GM10266 (cell line): ENCODE results near the gene MDC1.
A peak's percentile ranks its signal among the peaks of the same experiment; 100 is the strongest.

Experiments used
- DNase-seq: peaks from one replicate; pipeline ENCODE4 v3.0.0; 2012; ENCODE audit errors: extremely low spot score
- TF ChIP-seq, protein P1 (sequence below): IDR thresholded peaks from 2 replicates; pipeline ENCODE4 v1.5.1; 2012; ENCODE audit warnings: mild to moderate bottlenecking, low read depth; ENCODE audit not compliant: control insufficient read depth, insufficient read depth; ENCODE audit errors: missing control alignments

The MDC1 gene

GRCh38 chr6:30683183-30683979, 33.7 kb downstream of the MDC1 start:
- TF ChIP-seq, protein P1, sequence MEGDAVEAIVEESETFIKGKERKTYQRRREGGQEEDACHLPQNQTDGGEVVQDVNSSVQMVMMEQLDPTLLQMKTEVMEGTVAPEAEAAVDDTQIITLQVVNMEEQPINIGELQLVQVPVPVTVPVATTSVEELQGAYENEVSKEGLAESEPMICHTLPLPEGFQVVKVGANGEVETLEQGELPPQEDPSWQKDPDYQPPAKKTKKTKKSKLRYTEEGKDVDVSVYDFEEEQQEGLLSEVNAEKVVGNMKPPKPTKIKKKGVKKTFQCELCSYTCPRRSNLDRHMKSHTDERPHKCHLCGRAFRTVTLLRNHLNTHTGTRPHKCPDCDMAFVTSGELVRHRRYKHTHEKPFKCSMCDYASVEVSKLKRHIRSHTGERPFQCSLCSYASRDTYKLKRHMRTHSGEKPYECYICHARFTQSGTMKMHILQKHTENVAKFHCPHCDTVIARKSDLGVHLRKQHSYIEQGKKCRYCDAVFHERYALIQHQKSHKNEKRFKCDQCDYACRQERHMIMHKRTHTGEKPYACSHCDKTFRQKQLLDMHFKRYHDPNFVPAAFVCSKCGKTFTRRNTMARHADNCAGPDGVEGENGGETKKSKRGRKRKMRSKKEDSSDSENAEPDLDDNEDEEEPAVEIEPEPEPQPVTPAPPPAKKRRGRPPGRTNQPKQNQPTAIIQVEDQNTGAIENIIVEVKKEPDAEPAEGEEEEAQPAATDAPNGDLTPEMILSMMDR: no peak
- DNase-seq: peak; percentile 6

- peak; percentile 81 for DNase-seq
- TF ChIP-seq, protein P1: no peak
Measured at GRCh38 chr6:30682143-30683117, 34.7 kb downstream of the MDC1 start.

- DNase-seq: peak; percentile 7
- TF ChIP-seq, protein P1: no peak
Measured at GRCh38 chr6:30681766-30682142, 35.3 kb downstream of the MDC1 start.

- TF ChIP-seq, protein P1: no peak
- no peak for DNase-seq
Measured at GRCh38 chr6:30679765-30680535, 37.1 kb downstream of the MDC1 start.

GRCh38 chr6:30678964-30679726, 37.9 kb downstream of the MDC1 start:
- peak; percentile 82 for DNase-seq
- TF ChIP-seq, protein P1: peak; percentile 99

GRCh38 chr6:30676660-30677285, 40.3 kb downstream of the MDC1 start:
- DNase-seq: no peak
- TF ChIP-seq, protein P1: no peak
